ENCODE data around the gene PCDHGA1.

DNA sequence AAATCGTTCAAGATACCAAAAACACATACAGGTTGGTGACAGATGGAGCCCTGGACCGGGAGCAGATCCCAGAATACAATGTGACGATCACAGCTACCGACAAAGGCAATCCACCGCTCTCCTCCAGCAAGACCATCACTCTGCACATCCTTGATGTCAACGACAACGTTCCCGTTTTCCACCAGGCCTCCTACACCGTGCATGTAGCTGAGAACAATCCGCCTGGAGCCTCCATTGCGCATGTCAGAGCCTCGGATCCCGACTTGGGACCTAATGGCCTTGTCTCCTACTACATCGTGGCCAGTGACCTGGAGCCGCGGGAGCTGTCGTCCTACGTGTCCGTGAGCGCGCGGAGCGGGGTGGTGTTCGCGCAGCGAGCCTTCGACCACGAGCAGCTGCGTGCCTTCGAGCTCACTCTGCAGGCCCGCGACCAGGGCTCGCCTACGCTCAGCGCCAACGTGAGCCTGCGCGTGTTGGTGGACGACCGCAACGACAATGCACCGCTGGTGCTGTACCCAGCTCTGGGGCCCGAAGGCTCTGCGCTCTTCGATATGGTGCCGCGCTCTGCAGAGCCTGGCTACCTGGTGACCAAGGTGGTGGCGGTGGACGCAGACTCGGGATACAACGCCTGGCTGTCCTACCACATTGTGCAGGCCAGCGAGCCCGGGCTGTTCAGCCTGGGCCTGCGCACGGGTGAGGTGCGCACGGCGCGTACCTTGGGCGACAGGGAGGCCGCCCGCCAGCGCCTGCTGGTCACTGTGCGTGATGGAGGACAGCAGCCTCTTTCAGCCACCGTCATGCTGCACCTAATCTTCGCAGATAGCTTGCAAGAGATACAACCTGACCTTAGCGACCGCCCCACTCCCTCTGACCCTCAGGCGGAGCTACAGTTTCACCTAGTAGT is 41.5 kb downstream of the PCDHGA1 start:
- TF ChIP-seq NFRKB (IDR thresholded peaks at IDR 0.05) (no peak), FOXA1 (IDR thresholded peaks at IDR 0.05) (no peak), FOXK2 (IDR thresholded peaks at IDR 0.05) (no peak), FOXM1 (IDR thresholded peaks at IDR 0.05; ENCODE audit: borderline replicate concordance) (no peak), L3MBTL2 (conservative IDR thresholded peaks at IDR 0.05) (no peak), SP1 (IDR thresholded peaks at IDR 0.05) (no peak), BHLHE40 (IDR thresholded peaks at IDR 0.05; ENCODE audit: borderline replicate concordance) (no peak), ARNT (IDR thresholded peaks at IDR 0.05) (no peak)

All from HEK293T (cell line).